HepG2 (cell line): ENCODE results near the gene MOAP1. TPM values are rescaled to one million over a fixed set of nuclear protein-coding genes. Genes with fewer than 3 reads are reported as not detected.
A peak's percentile ranks its signal among the peaks of the same experiment; 100 is the strongest.

ENCODE experiments used
- ATAC-seq: fragments of 200-7000 bp; cut with Tn5 transposase; 3 replicates; pipeline ENCODE4 v1.9.1; 2020; ENCODE audit warnings: mild to moderate bottlenecking, moderate library complexity
- BruUV-seq: library from RNA; stranded (reverse); fragments of 400-500 nt; replicated peaks from 2 replicates; lab custom pipeline; 2021; lab: Mats Ljungman, UMichigan
- CTCF ChIA-PET: fragments of 300-600 bp; formaldehyde crosslinking; extraction: SDS; loops from one replicate; lab custom pipeline; 2021; ENCODE audit warnings: low total read pairs, inconsistent platforms, low intra/inter-chr PET ratio; lab: Yijun Ruan, JAX
- POLR2A ChIA-PET: fragments of 350-600 bp; sonication (Branson Sonifier 250); formaldehyde crosslinking; loops from one replicate; lab custom pipeline; 2020; ENCODE audit warnings: antibody characterized with exemption, inconsistent platforms; lab: Yijun Ruan, JAX
- DNase-seq: peaks from one replicate; pipeline ENCODE4 v3.0.0-alpha.2; 2015; ENCODE audit warnings: low spot score
- FAIRE-seq: peaks from 3 replicates; lab custom pipeline; 2011; peaks lifted over from hg19 to GRCh38; lab: Jason Lieb, UNC
- H2AFZ ChIP-seq: one replicate; pipeline ENCODE4 v1.6.1; 2011; ENCODE audit warnings: low read length, inconsistent platforms
- H3K27ac ChIP-seq: fragments of 300-600 bp; 3 replicates; pipeline ENCODE4 v1.8.0; 2011; ENCODE audit warnings: mixed run types, mild to moderate bottlenecking, mixed read lengths, low read length, inconsistent platforms; ENCODE audit not compliant: insufficient read depth; ENCODE audit errors: extremely low read length
- H3K27me3 ChIP-seq, 2 experiments: fragments of 200-600 bp in 1 of 2; 2 replicates in 1 of 2; 3 replicates in 1 of 2; pipeline versions ENCODE4 v1.6.0 to v1.8.0; 2011; ENCODE audit warnings: low read length in 2 of 2, mild to moderate bottlenecking in 2 of 2, moderate library complexity in 2 of 2, inconsistent platforms in 1 of 2; ENCODE audit not compliant: insufficient read depth in 2 of 2, control insufficient read depth in 1 of 2
- H3K36me3 ChIP-seq, 2 experiments: fragments of 200-600 bp in 1 of 2; replicated peaks in 1 of 2; 2 replicates in 1 of 2; 3 replicates in 1 of 2; pipeline versions ENCODE4 v1.5.1 to v1.8.0; 2011; ENCODE audit warnings: low read length in 2 of 2, inconsistent platforms in 1 of 2; ENCODE audit not compliant: insufficient read depth in 2 of 2, control insufficient read depth in 1 of 2
- H3K4me1 ChIP-seq: 2 replicates; pipeline ENCODE4 v1.5.1; 2012; ENCODE audit warnings: low read length, inconsistent platforms; ENCODE audit not compliant: insufficient read depth
- H3K4me2 ChIP-seq: 2 replicates; pipeline ENCODE4 v1.6.0; 2011; ENCODE audit warnings: low read depth, low read length, inconsistent platforms
- H3K4me3 ChIP-seq, 3 experiments: fragments of 200-600 bp in 1 of 3; sonication (generic), shearing (Covaris generic) in 1 of 3; replicated peaks in 1 of 3; 2 replicates each; pipeline ENCODE4 v1.5.1; 2011 to 2016; ENCODE audit warnings: low read length in 3 of 3, inconsistent platforms in 2 of 3, low read depth in 2 of 3, mild to moderate bottlenecking in 2 of 3, control low read depth in 1 of 3, mixed read lengths in 1 of 3; ENCODE audit not compliant: insufficient read depth in 1 of 3
- H3K79me2 ChIP-seq: one replicate; pipeline ENCODE4 v1.6.1; 2011; ENCODE audit warnings: low read length, inconsistent platforms; ENCODE audit not compliant: insufficient read depth
- H3K9ac ChIP-seq: 2 replicates; pipeline ENCODE4 v1.6.0; 2011; ENCODE audit warnings: mild to moderate bottlenecking, low read depth, low read length, inconsistent platforms; ENCODE audit not compliant: insufficient read depth
- H3K9me3 ChIP-seq: 2 replicates; pipeline ENCODE4 v1.5.1; 2012; ENCODE audit warnings: mild to moderate bottlenecking, low read length
- H4K20me1 ChIP-seq: 2 replicates; pipeline ENCODE4 v1.6.0; 2011; ENCODE audit warnings: inconsistent platforms, mild to moderate bottlenecking, low read length, moderate library complexity; ENCODE audit not compliant: insufficient read depth
- KAT8 ChIP-seq: IDR thresholded peaks from 2 replicates; pipeline ENCODE4 v1.6.1; 2016; ENCODE audit warnings: missing genetic modification reagents, missing compliant biosample characterization
- NFYB ChIP-seq: sonication (generic); formaldehyde crosslinking; IDR thresholded peaks from 2 replicates; pipeline ENCODE4 v1.4.0; 2020; ENCODE audit warnings: missing genetic modification reagents
- STAG1 ChIP-seq: sonication (generic); formaldehyde crosslinking; IDR thresholded peaks from 2 replicates; pipeline ENCODE4 v1.4.0; 2020; ENCODE audit warnings: missing genetic modification reagents
- TAF1 ChIP-seq: sonication (generic); formaldehyde crosslinking; IDR thresholded peaks from 2 replicates; pipeline ENCODE4 v1.4.0; 2020; ENCODE audit warnings: missing genetic modification reagents
- ZNF317 ChIP-seq: sonication (generic); formaldehyde crosslinking; IDR thresholded peaks from 2 replicates; pipeline ENCODE4 v1.5.0; 2020; ENCODE audit warnings: mild to moderate bottlenecking, missing genetic modification reagents
- WGBS: methylation state at CpG from one replicate; pipeline ENCODE4 v1.1.6; 2017; ENCODE audit warnings: low lambda C conversion rate; 5-methylcytosine and 5-hydroxymethylcytosine counted together
- in situ Hi-C: cut with HindIII; loops from 2 replicates; pipeline ENCODE4 v1.10.0; 2017; ENCODE audit warnings: low pct_unique_long_range_greater_than_20kb; ENCODE audit not compliant: extremely low pct_ligation_motif_present
- intact Hi-C: fragments of 100-400 bp; cut with micrococcal nuclease; formaldehyde crosslinking; loops from one replicate; pipeline ENCODE4 v1.10.0; 2022; ENCODE audit not compliant: unreplicated experiment
- polyA plus RNA-seq, 8 experiments: library from polyadenylated mRNA; depleted of rRNA in 3 of 8; stranded (reverse) in 7 of 8; unstranded in 1 of 8; fragments of >200 nt; fragmentation: Illumina TruSeq in 4 of 8; extraction: Trizol in 4 of 8; gene quantifications; 2 replicates each; pipeline versions ENCODE4 v1.2.1 to v1.2.3, GENCODE V29; 2011 to 2016; ENCODE audit warnings: low read depth in 4 of 8, missing spikeins in 1 of 8, mixed read lengths in 1 of 8; ENCODE audit not compliant: insufficient read depth in 1 of 8
- total RNA-seq, 5 experiments: library from RNA; depleted of rRNA; stranded (reverse); fragments of >200 nt; fragmentation: Illumina TruSeq; extraction: Trizol; gene quantifications; 2 replicates each; pipeline ENCODE4 v1.2.3, GENCODE V29; 2016; ENCODE audit warnings: low read depth in 1 of 5
- TF ChIP-seq, protein P1 (sequence below): sonication (generic); formaldehyde crosslinking; IDR thresholded peaks from 2 replicates; pipeline ENCODE4 v1.5.1; 2020; ENCODE audit warnings: mild to moderate bottlenecking, missing genetic modification reagents, moderate library complexity
- TF ChIP-seq, protein P2 (sequence below): IDR thresholded peaks from 2 replicates; pipeline ENCODE4 v1.6.1; 2016; ENCODE audit warnings: mild to moderate bottlenecking
- TF ChIP-seq, protein P3 (sequence below): sonication (generic); formaldehyde crosslinking; IDR thresholded peaks from 2 replicates; pipeline ENCODE4 v1.5.0; 2020; ENCODE audit warnings: mild to moderate bottlenecking, missing genetic modification reagents, moderate library complexity
- TF ChIP-seq, protein P4 (sequence below): sonication (generic); formaldehyde crosslinking; IDR thresholded peaks from 2 replicates; pipeline ENCODE4 v1.4.0; 2020; ENCODE audit warnings: missing genetic modification reagents
- TF ChIP-seq, protein P5 (sequence below): sonication (generic); formaldehyde crosslinking; IDR thresholded peaks from 2 replicates; pipeline ENCODE4 v1.5.0; 2020; ENCODE audit warnings: missing genetic modification reagents, mild to moderate bottlenecking, borderline replicate concordance

Gene MOAP1
- total and polyA plus RNA-seq, 2 of the 13 experiments (the other 11 are each of a cell fraction or from before 2014, with no cell fraction given): 14.6 to 47.0 TPM

DNA sequence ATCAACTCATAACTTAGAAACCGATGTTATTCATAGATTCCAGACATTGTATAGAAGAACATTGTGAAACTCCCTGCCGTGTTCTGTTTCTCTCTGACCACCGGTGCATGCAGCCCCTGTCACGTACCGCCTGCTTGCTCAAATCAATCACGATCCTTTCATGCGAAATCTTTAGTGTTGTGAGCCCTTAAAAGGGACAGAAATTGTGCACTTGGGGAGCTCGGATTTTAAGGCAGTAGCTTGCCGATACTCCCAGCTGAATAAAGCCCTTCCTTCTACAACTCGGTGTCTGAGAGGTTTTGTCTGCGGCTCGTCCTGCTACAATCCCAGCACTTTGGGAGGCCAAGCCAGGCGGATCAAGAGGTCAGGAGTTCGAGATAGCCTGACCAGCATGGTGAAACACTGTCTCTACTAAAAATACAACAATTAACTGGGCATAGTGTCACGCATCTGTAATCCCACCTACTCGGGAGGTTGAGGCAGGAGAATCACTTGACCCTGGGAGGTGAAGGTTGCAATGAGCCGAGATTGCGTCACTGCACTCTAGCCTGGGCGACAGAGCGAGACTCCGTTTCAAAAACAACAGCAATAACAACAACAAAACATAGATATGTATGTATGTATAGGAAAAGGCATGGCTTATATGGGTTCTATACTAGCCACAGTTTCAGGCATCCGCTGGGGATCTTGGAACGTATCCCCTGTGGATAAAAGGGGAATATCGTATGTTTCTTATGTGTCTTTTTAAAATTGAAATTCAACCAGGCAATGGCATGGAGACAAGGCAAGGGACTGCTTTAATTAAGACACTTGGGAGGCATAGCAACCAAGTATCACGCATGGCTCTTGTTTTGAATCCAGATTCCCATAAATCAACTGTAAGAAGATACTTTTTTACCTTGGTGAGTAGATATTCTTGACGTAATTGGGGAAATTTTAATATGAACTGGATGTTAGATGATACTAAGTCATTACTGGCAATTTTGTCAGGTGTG lies 19.1 kb downstream of the MOAP1 start (continued):
- TF ChIP-seq, protein P1, sequence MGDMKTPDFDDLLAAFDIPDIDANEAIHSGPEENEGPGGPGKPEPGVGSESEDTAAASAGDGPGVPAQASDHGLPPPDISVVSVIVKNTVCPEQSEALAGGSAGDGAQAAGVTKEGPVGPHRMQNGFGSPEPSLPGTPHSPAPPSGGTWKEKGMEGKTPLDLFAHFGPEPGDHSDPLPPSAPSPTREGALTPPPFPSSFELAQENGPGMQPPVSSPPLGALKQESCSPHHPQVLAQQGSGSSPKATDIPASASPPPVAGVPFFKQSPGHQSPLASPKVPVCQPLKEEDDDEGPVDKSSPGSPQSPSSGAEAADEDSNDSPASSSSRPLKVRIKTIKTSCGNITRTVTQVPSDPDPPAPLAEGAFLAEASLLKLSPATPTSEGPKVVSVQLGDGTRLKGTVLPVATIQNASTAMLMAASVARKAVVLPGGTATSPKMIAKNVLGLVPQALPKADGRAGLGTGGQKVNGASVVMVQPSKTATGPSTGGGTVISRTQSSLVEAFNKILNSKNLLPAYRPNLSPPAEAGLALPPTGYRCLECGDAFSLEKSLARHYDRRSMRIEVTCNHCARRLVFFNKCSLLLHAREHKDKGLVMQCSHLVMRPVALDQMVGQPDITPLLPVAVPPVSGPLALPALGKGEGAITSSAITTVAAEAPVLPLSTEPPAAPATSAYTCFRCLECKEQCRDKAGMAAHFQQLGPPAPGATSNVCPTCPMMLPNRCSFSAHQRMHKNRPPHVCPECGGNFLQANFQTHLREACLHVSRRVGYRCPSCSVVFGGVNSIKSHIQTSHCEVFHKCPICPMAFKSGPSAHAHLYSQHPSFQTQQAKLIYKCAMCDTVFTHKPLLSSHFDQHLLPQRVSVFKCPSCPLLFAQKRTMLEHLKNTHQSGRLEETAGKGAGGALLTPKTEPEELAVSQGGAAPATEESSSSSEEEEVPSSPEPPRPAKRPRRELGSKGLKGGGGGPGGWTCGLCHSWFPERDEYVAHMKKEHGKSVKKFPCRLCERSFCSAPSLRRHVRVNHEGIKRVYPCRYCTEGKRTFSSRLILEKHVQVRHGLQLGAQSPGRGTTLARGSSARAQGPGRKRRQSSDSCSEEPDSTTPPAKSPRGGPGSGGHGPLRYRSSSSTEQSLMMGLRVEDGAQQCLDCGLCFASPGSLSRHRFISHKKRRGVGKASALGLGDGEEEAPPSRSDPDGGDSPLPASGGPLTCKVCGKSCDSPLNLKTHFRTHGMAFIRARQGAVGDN (CRISPR knock-in tag): peak; percentile 6; the same call in 1 of the 2 replicates
- TF ChIP-seq KAT8 (CRISPR knock-in tag): 0 out of 2 replicates have a peak, but pooled peaks have one; percentile 24
- TF ChIP-seq, protein P2, sequence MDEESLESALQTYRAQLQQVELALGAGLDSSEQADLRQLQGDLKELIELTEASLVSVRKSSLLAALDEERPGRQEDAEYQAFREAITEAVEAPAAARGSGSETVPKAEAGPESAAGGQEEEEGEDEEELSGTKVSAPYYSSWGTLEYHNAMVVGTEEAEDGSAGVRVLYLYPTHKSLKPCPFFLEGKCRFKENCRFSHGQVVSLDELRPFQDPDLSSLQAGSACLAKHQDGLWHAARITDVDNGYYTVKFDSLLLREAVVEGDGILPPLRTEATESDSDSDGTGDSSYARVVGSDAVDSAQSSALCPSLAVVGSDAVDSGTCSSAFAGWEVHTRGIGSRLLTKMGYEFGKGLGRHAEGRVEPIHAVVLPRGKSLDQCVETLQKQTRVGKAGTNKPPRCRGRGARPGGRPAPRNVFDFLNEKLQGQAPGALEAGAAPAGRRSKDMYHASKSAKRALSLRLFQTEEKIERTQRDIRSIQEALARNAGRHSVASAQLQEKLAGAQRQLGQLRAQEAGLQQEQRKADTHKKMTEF: peak; percentile 66; the same call in 1 of the 2 replicates

DNA sequence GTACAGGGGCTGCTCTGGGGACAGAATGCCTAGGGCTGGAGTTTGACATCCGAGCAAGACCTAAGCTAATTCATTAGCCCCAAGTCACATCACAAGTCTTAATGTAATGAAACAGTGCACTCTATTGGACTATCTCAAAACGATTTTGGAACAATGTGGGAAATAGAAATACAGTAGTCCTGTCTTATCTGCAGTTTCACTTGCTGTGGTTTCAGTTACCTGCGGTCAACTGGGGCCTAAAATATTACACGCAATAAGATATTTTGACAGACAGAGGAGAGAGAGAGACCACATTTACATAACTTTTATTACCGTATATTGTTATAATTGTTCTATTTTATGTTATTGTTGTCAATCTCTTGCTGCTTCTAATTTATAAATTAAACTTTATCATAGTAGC lies 21.1 kb downstream of the MOAP1 start:
- ChIA-PET CTCF (interaction anchor here (1.0 kb wide), 1 partner anchor 14 kb away, joined by 3 read pairs; no protein-coding TSS in a partner anchor), POLR2A (no interaction called here)
- H3K4me2 ChIP-seq: no peak overlapping the region
- in situ Hi-C loops: no loop called here
- no peaks in the 10 kb centered on the region for H4K20me1 ChIP-seq
- no peaks in the 10 kb centered on the region for H3K9me3 ChIP-seq
- no peak overlapping the region for H3K27ac ChIP-seq
- no peak overlapping the region for H3K4me3 ChIP-seq
- no peaks in the 10 kb centered on the region for H3K27me3 ChIP-seq
- no peak for ATAC-seq
- WGBS: 51% methylated on average over 5 of the region's 5 CpGs
- H3K4me1 ChIP-seq: peaks cover 54% of the 10 kb centered on the region
- no peak overlapping the region for H3K9ac ChIP-seq
- intact Hi-C loops: no loop called here
- FAIRE-seq: no peak
- BruUV-seq: no TSS peak
- H3K79me2 ChIP-seq: no peaks in the 10 kb centered on the region
- no peaks in the 10 kb centered on the region for H3K36me3 ChIP-seq
- no peak for DNase-seq
- no peak overlapping the region for H2AFZ ChIP-seq
- TF ChIP-seq STAG1 (CRISPR knock-in tag) (peak; percentile 35; the same call in 1 of the 2 replicates), TAF1 (CRISPR knock-in tag) (no peak), ZNF317 (CRISPR knock-in tag) (0 out of 2 replicates have a peak, but pooled peaks have one; percentile 41), NFYB (no peak)
- TF ChIP-seq, protein P3, sequence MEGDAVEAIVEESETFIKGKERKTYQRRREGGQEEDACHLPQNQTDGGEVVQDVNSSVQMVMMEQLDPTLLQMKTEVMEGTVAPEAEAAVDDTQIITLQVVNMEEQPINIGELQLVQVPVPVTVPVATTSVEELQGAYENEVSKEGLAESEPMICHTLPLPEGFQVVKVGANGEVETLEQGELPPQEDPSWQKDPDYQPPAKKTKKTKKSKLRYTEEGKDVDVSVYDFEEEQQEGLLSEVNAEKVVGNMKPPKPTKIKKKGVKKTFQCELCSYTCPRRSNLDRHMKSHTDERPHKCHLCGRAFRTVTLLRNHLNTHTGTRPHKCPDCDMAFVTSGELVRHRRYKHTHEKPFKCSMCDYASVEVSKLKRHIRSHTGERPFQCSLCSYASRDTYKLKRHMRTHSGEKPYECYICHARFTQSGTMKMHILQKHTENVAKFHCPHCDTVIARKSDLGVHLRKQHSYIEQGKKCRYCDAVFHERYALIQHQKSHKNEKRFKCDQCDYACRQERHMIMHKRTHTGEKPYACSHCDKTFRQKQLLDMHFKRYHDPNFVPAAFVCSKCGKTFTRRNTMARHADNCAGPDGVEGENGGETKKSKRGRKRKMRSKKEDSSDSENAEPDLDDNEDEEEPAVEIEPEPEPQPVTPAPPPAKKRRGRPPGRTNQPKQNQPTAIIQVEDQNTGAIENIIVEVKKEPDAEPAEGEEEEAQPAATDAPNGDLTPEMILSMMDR: peak; percentile 42
- TF ChIP-seq, protein P4, sequence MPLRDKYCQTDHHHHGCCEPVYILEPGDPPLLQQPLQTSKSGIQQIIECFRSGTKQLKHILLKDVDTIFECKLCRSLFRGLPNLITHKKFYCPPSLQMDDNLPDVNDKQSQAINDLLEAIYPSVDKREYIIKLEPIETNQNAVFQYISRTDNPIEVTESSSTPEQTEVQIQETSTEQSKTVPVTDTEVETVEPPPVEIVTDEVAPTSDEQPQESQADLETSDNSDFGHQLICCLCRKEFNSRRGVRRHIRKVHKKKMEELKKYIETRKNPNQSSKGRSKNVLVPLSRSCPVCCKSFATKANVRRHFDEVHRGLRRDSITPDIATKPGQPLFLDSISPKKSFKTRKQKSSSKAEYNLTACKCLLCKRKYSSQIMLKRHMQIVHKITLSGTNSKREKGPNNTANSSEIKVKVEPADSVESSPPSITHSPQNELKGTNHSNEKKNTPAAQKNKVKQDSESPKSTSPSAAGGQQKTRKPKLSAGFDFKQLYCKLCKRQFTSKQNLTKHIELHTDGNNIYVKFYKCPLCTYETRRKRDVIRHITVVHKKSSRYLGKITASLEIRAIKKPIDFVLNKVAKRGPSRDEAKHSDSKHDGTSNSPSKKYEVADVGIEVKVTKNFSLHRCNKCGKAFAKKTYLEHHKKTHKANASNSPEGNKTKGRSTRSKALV (CRISPR knock-in tag): no peak
- TF ChIP-seq, protein P5, sequence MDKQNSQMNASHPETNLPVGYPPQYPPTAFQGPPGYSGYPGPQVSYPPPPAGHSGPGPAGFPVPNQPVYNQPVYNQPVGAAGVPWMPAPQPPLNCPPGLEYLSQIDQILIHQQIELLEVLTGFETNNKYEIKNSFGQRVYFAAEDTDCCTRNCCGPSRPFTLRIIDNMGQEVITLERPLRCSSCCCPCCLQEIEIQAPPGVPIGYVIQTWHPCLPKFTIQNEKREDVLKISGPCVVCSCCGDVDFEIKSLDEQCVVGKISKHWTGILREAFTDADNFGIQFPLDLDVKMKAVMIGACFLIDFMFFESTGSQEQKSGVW (CRISPR knock-in tag): no peak
